Activated CD8-positive, alpha-beta memory T cell treated with anti-CD3 and anti-CD28 coated beads for 36 hours (primary cell): Measurements from ENCODE around the gene STOML3. TPM values are rescaled to one million over a fixed set of nuclear protein-coding genes. Genes with fewer than 3 reads are reported as not detected.

Experiments
- CTCF ChIA-PET: fragments of 350-600 bp; sonication (Branson Sonifier 250); formaldehyde crosslinking; loops from one replicate; lab custom pipeline; 2021; ENCODE audit warnings: antibody characterized with exemption; lab: Charles Lee
- POLR2A ChIA-PET: fragments of 350-600 bp; sonication (Branson Sonifier 250); formaldehyde crosslinking; loops from one replicate; lab custom pipeline; 2021; ENCODE audit warnings: antibody characterized with exemption; lab: Charles Lee
- total RNA-seq, 2 experiments: library from RNA; stranded (reverse); gene quantifications; one replicate each; pipeline ENCODE4 v1.2.3, GENCODE V29; 2021

Gene STOML3
- total RNA-seq, 2 experiments from 2014 or later: not detected

- POLR2A ChIA-PET: no interaction called here
- CTCF ChIA-PET: no interaction called here
Measured at GRCh38 chr13:38943231-38943630, 47.4 kb downstream of the STOML3 start.

DNA sequence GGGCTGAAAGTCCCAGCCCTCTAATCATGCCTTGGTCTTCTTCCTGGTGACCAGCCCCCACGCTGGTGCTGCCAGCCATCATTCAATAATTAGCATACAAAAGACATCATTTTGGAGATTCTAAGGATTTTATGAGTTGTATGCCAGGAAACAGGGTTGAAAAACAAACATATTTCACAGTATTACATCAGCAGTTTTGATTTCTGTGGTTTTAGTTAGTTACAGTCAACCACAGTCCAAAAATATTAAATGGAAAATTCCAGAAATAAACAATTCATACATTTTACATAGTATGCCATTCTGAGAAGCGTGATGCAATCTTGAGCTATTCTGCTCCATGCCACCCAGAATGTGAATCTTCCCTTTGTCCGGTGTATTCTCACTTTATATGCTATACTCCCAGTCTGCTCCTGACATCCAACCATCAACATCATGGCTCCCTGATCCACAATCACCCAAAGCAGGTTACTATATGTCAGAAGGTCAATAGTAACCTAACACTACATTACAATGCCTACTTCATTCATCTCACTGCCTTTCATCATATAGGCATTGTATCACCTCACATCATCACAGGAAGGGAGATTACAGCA, 49.2 kb downstream of the STOML3 start:
- ChIA-PET CTCF (no interaction called here), POLR2A (no interaction called here)

DNA sequence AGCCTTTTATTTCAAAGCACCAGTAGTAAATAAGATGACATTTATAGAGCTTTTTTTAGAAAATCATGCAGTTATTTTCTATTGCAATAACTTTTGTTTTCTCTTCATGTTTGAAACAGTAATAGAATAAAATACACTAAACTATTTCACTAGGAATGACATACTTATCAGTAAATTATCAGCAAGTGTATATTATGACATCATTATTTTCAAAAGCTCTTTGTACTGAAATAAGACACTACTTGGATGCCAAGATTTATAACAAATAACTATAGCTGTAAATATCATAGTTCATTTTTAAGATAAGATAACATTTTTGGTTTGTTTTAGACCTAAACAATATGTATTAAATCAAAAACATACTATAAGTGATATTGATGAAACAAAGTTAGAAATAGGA, 56.8 kb downstream of the STOML3 start:
- CTCF ChIA-PET: no interaction called here
- POLR2A ChIA-PET: no interaction called here

DNA sequence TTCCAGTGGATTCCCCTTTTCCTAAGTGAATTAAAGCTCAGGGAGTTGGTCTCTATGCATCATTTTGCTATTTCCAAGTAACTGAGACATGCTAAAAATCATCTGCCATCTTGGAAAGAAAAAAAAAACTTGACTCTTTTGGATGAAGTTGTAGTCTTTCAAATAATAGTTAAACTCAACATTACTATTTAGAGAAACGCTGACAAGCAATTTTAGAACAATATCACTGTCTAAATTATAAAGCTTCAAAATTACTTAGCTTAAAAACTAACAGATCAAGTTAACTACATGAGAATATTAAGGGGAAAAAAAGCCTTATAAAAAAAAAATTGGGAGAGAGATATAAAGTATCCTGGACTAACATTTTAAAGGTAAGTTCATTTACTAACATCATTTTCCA, 68.5 kb downstream of the STOML3 start:
- CTCF ChIA-PET: no interaction called here
- POLR2A ChIA-PET: no interaction called here

GRCh38 chr13:38921081-38921480, 69.5 kb downstream of the STOML3 start:
- ChIA-PET CTCF (no interaction called here), POLR2A (no interaction called here)

Other genes with a start within 250 kb of the STOML3 start
- 100 to 1,000 TPM in 1 of 2 experiments, 10 to 100 TPM in 1; 95.2 to 104 TPM for gene PROSER1, start 47.3 kb upstream of the STOML3 start, total RNA-seq
- 10 to 100 TPM; 16.5 to 17.1 TPM for gene NHLRC3, start 47.6 kb upstream of the STOML3 start, total RNA-seq